ENCODE results near the gene MED1.
"Not testable (repeated sequence)": the region's sequence is repeated elsewhere in the genome, so short reads cannot be mapped to it uniquely, and the experiment has no call there.

The MED1 gene

GRCh38 chr17:39450847-39451581 lies at the start of gene MED1:
TSS of gene MED1 (minus strand) at chr17:39451263. CDS start at chr17:39451062, 201 bp downstream.
- peak; percentile 98 for DNase-seq

GRCh38 chr17:39496921-39497320 lies 45.9 kb upstream of the MED1 start:
- DNase-seq = not testable (repeated sequence)

GRCh38 chr17:39487946-39488345 lies 36.9 kb upstream of the MED1 start:
- no peak for DNase-seq

GRCh38 chr17:39487490-39487889 lies 36.4 kb upstream of the MED1 start:
- DNase-seq = not testable (repeated sequence)

- DNase-seq = no peak
These were observed 35.2 kb upstream of the MED1 start for GRCh38 chr17:39486242-39486641.

- DNase-seq = peak; percentile 21
These were observed 34.5 kb upstream of the MED1 start for GRCh38 chr17:39485555-39485954.

- no peak for DNase-seq
These were observed 33.1 kb upstream of the MED1 start for GRCh38 chr17:39484178-39484577.

- DNase-seq = no peak
These were observed 32.4 kb upstream of the MED1 start for GRCh38 chr17:39483506-39483905.

- DNase-seq = not testable (repeated sequence)
These were observed 28.6 kb upstream of the MED1 start for GRCh38 chr17:39479631-39480030.

- no peak for DNase-seq
These were observed 22.2 kb upstream of the MED1 start for GRCh38 chr17:39473310-39473709.

GRCh38 chr17:39468610-39469009 lies 17.5 kb upstream of the MED1 start:
- not testable (repeated sequence) for DNase-seq

GRCh38 chr17:39464639-39465181 lies 13.6 kb upstream of the MED1 start:
- not testable (repeated sequence) for DNase-seq

- DNase-seq = no peak
These were observed 11.7 kb upstream of the MED1 start for GRCh38 chr17:39462631-39463375.

GRCh38 chr17:39461926-39462569 lies 11.0 kb upstream of the MED1 start:
- DNase-seq = no peak

- peak; percentile 99 for DNase-seq
These were observed 10.3 kb upstream of the MED1 start, which contains the start of gene CDK12 for GRCh38 chr17:39461113-39461925. TSS of gene CDK12 (plus strand) at chr17:39461486. CDS start at chr17:39462072, 586 bp downstream.

GRCh38 chr17:39455919-39456318 lies 4.9 kb upstream of the MED1 start:
- no peak for DNase-seq

GRCh38 chr17:39450051-39450450 lies 1.0 kb downstream of the MED1 start:
- no peak for DNase-seq

- no peak for DNase-seq
These were observed 3.5 kb downstream of the MED1 start for GRCh38 chr17:39447561-39447960.

GRCh38 chr17:39443326-39443725 lies 7.7 kb downstream of the MED1 start:
- DNase-seq = no peak

- DNase-seq = not testable (repeated sequence)
These were observed 11.2 kb downstream of the MED1 start for GRCh38 chr17:39439868-39440267.

GRCh38 chr17:39429600-39429999 lies 21.5 kb downstream of the MED1 start:
- no peak for DNase-seq

GRCh38 chr17:39416141-39416540 lies 34.9 kb downstream of the MED1 start:
- no peak for DNase-seq

All from MV-4-11 (cell line).